HCT116 (cell line): ENCODE measurements around the gene MLKL. TPM values are rescaled to one million over a fixed set of nuclear protein-coding genes. Genes with fewer than 3 reads are reported as not detected.

Experiments
- ATAC-seq: fragments of 200-7000 bp; cut with Tn5 transposase; 2 replicates; pipeline ENCODE4 v1.9.1; 2020; ENCODE audit warnings: mild to moderate bottlenecking, moderate library complexity
- BruUV-seq: library from RNA; stranded (reverse); fragments of 400-500 nt; replicated peaks from 2 replicates; lab custom pipeline; 2021; lab: Mats Ljungman, UMichigan
- CTCF ChIA-PET: fragments of 300-600 bp; sonication (Branson Sonifier 250); formaldehyde crosslinking; loops from one replicate; lab custom pipeline; 2021; ENCODE audit warnings: antibody characterized with exemption; lab: Charles Lee
- POLR2A ChIA-PET: fragments of 300-600, 350-600 bp; sonication (Branson Sonifier 250); formaldehyde crosslinking; loops from one replicate; lab custom pipeline; 2021; ENCODE audit warnings: antibody characterized with exemption; lab: Charles Lee
- RAD21 ChIA-PET, 2 experiments: fragments of 300-600 bp; sonication (Branson Sonifier 250); formaldehyde crosslinking; loops; one replicate each; lab custom pipeline; 2023; ENCODE audit warnings: low total read pairs in 2 of 2; ENCODE audit not compliant: uncharacterized antibody in 2 of 2, unreplicated experiment in 2 of 2, low non-redundant PET in 1 of 2; lab: Charles Lee
- DNase-seq: peaks from one replicate; pipeline ENCODE4 v3.0.0-alpha.2; 2010; ENCODE audit warnings: low read depth, low spot score
- H2AFZ ChIP-seq: fragments of 200-600 bp; shearing (Covaris generic), sonication (generic); 2 replicates; pipeline ENCODE4 v1.6.1; 2017; ENCODE audit warnings: low read depth, mixed run types, mixed read lengths, antibody characterized with exemption, low read length; ENCODE audit not compliant: poor library complexity, severe bottlenecking
- H3K27ac ChIP-seq: 2 replicates; pipeline ENCODE4 v1.5.1; 2012; ENCODE audit warnings: low read depth, low read length
- H3K27me3 ChIP-seq: fragments of 200-600 bp; sonication (generic); 2 replicates; pipeline ENCODE4 v1.6.1; 2016; ENCODE audit warnings: mixed run types, low read length, mixed read lengths; ENCODE audit not compliant: insufficient read depth
- H3K36me3 ChIP-seq, 2 experiments: fragments of 200-500 bp in 1 of 2; fragments of 200-600 bp in 1 of 2; sonication (Bioruptor generic) in 1 of 2; sonication (generic) in 1 of 2; 2 replicates each; pipeline versions ENCODE4 v1.5.1 to v1.6.1; 2014 to 2016; ENCODE audit warnings: low read length in 2 of 2, inconsistent platforms in 1 of 2, mixed read lengths in 1 of 2, mixed run types in 1 of 2; ENCODE audit not compliant: insufficient read depth in 2 of 2, control insufficient read depth in 1 of 2
- H3K4me1 ChIP-seq, 2 experiments: fragments of 200-600 bp in 1 of 2; sonication (generic) in 1 of 2; 2 replicates each; pipeline versions ENCODE4 v1.5.1 to v1.6.1; 2012 to 2017; ENCODE audit warnings: low read length in 2 of 2, inconsistent platforms in 1 of 2, mild to moderate bottlenecking in 1 of 2, mixed read lengths in 1 of 2, mixed run types in 1 of 2, moderate library complexity in 1 of 2; ENCODE audit not compliant: insufficient read depth in 2 of 2, control insufficient read depth in 1 of 2
- H3K4me2 ChIP-seq: fragments of 200-600 bp; sonication (generic); 2 replicates; pipeline ENCODE4 v1.6.1; 2017; ENCODE audit warnings: mixed run types, low read length, mixed read lengths
- H3K4me3 ChIP-seq, 2 experiments: fragments of 200-600 bp in 1 of 2; sonication (generic) in 1 of 2; replicated peaks in 1 of 2; 2 replicates each; pipeline ENCODE4 v1.5.1; 2011 to 2016; ENCODE audit warnings: low read length in 2 of 2, control low read depth in 1 of 2, low read depth in 1 of 2, mild to moderate bottlenecking in 1 of 2, mixed read lengths in 1 of 2, mixed run types in 1 of 2
- H3K79me2 ChIP-seq: fragments of 200-600 bp; sonication (generic); 2 replicates; pipeline ENCODE4 v1.6.1; 2017; ENCODE audit warnings: mild to moderate bottlenecking, mixed run types, low read length, moderate library complexity, mixed read lengths; ENCODE audit not compliant: insufficient read depth
- H3K9ac ChIP-seq: fragments of 200-600 bp; sonication (generic); 2 replicates; pipeline ENCODE4 v1.6.1; 2016; ENCODE audit warnings: low read length, mixed read lengths
- H3K9me2 ChIP-seq: fragments of 200-600 bp; sonication (generic), shearing (Covaris generic); 2 replicates; pipeline ENCODE4 v1.6.1; 2017; ENCODE audit warnings: mixed run types, mild to moderate bottlenecking, moderate library complexity; ENCODE audit not compliant: insufficient read depth
- H3K9me3 ChIP-seq, 2 experiments: fragments of 200-500 bp in 1 of 2; fragments of 200-600 bp in 1 of 2; sonication (Bioruptor generic) in 1 of 2; sonication (generic) in 1 of 2; 2 replicates each; pipeline ENCODE4 v1.6.1; 2014 to 2017; ENCODE audit warnings: low read length in 2 of 2, mixed read lengths in 2 of 2, inconsistent platforms in 1 of 2, low read depth in 1 of 2, mild to moderate bottlenecking in 1 of 2, mixed run types in 1 of 2, moderate library complexity in 1 of 2; ENCODE audit not compliant: control insufficient read depth in 1 of 2, insufficient read depth in 1 of 2
- H4K20me1 ChIP-seq: fragments of 200-600 bp; sonication (generic), shearing (Covaris generic); 2 replicates; pipeline ENCODE4 v1.6.1; 2017; ENCODE audit warnings: mixed run types, mild to moderate bottlenecking, moderate library complexity; ENCODE audit not compliant: insufficient read depth
- ATF3 ChIP-seq: IDR thresholded peaks from 2 replicates; pipeline ENCODE4 v1.6.1; 2012
- CBX3 ChIP-seq: IDR thresholded peaks from 2 replicates; pipeline ENCODE4 v1.6.1; 2012; ENCODE audit warnings: low read depth
- CEBPB ChIP-seq: IDR thresholded peaks from 2 replicates; pipeline ENCODE4 v1.6.1; 2012; ENCODE audit warnings: low read depth
- EGR1 ChIP-seq: IDR thresholded peaks from 2 replicates; pipeline ENCODE4 v1.6.1; 2012; ENCODE audit warnings: low read depth
- ELF1 ChIP-seq: IDR thresholded peaks from 2 replicates; pipeline ENCODE4 v1.6.1; 2012; ENCODE audit warnings: low read depth, borderline replicate concordance
- EZH2 ChIP-seq: fragments of 200-600 bp; sonication (generic); IDR thresholded peaks from 2 replicates; pipeline ENCODE4 v1.6.1; 2017; ENCODE audit warnings: antibody characterized with exemption, mixed run types
- JUND ChIP-seq: IDR thresholded peaks from 2 replicates; pipeline ENCODE4 v1.6.1; 2012
- MAX ChIP-seq: IDR thresholded peaks from 2 replicates; pipeline ENCODE4 v1.6.1; 2012
- POLR2A ChIP-seq: IDR thresholded peaks from 2 replicates; pipeline ENCODE4 v1.7.0; 2011; ENCODE audit warnings: borderline replicate concordance; ENCODE audit not compliant: insufficient read depth, insufficient read length; ENCODE audit errors: extremely low read depth
- POLR2AphosphoS5 ChIP-seq: IDR thresholded peaks from 2 replicates; pipeline ENCODE4 v1.6.1; 2011; ENCODE audit warnings: mild to moderate bottlenecking, low read depth, low read length, moderate library complexity
- RAD21 ChIP-seq: IDR thresholded peaks from 2 replicates; pipeline ENCODE4 v1.6.1; 2012; ENCODE audit warnings: low read depth, mild to moderate bottlenecking
- REST ChIP-seq: IDR thresholded peaks from 2 replicates; pipeline ENCODE4 v1.6.1; 2012; ENCODE audit warnings: low read depth
- SIN3A ChIP-seq: IDR thresholded peaks from 2 replicates; pipeline ENCODE4 v1.6.1; 2012; ENCODE audit warnings: low read depth
- SRF ChIP-seq: IDR thresholded peaks from 2 replicates; pipeline ENCODE4 v1.6.1; 2012; ENCODE audit warnings: low read depth
- TCF7L2 ChIP-seq: IDR thresholded peaks from 2 replicates; pipeline ENCODE4 v1.7.0; 2011; ENCODE audit warnings: borderline replicate concordance, inconsistent platforms; ENCODE audit not compliant: insufficient read depth, insufficient read length; ENCODE audit errors: extremely low read depth
- YY1 ChIP-seq: IDR thresholded peaks from 2 replicates; pipeline ENCODE4 v1.6.1; 2011; ENCODE audit warnings: low read length, low read depth, moderate library complexity, mild to moderate bottlenecking; ENCODE audit not compliant: insufficient replicate concordance; ENCODE audit errors: extremely low read depth
- ZFX ChIP-seq: fragments of 450-650 bp; IDR thresholded peaks from 2 replicates; pipeline ENCODE4 v1.6.1; 2017
- ZNF274 ChIP-seq: fragments of 200-500 bp; sonication (Bioruptor generic); IDR thresholded peaks from 2 replicates; pipeline ENCODE4 v1.6.1; 2014; ENCODE audit warnings: mild to moderate bottlenecking, low read depth, low read length, inconsistent platforms
- intact Hi-C: fragments of 100-400 bp; cut with micrococcal nuclease; formaldehyde crosslinking; loops from 2 replicates; pipeline ENCODE4 v1.10.0; 2022
- total RNA-seq: library from RNA; stranded (reverse); gene quantifications from one replicate; pipeline ENCODE4 v1.2.1, GENCODE V29; 2021; ENCODE audit not compliant: unreplicated experiment

The MLKL gene
- total RNA-seq, 1 experiment from 2014 or later = 8.3 TPM

GRCh38 chr16:74691093-74691855 is 9.4 kb downstream of the MLKL start:
- Histone ChIP-seq H3K36me3 (peaks cover 0 to 13% of the 10 kb centered on the region in 2 experiments; a peak in 2 of 4 replicates), H2AFZ (no peak overlapping the region), H3K27me3 (no peaks in the 10 kb centered on the region), H3K4me3 (no peak overlapping the region), H3K9me3 (no peaks in the 10 kb centered on the region), H3K4me2 (no peak overlapping the region), H4K20me1 (no peaks in the 10 kb centered on the region), H3K9me2 (no peaks in the 10 kb centered on the region), H3K27ac (no peak overlapping the region), H3K9ac (no peak overlapping the region), H3K4me1 (peaks cover 2 to 7% of the 10 kb centered on the region in 2 experiments; a peak in 2 of 4 replicates), H3K79me2 (no peaks in the 10 kb centered on the region; the same call in 1 of the 2 replicates)
- intact Hi-C loops = no loop called here
- TF ChIP-seq ELF1 = no peak
- DNase-seq (no peak), ATAC-seq (no peak)
- BruUV-seq = no TSS peak
- POLR2A ChIA-PET = no interaction called here
- RAD21 ChIA-PET = interaction anchor here in 1 of 2 experiments (0.6 kb wide), 1 partner anchor 32 kb away, joined by 4 read pairs; no protein-coding TSS in a partner anchor
- CTCF ChIA-PET = no interaction called here

GRCh38 chr16:74682556-74682955 is 18.1 kb downstream of the MLKL start:
- Histone ChIP-seq H3K27me3 (no peaks in the 10 kb centered on the region), H3K9ac (no peak overlapping the region), H3K4me2 (no peak overlapping the region), H3K4me1 (peaks cover 2 to 3% of the 10 kb centered on the region in 2 experiments; a peak in 2 of 4 replicates), H4K20me1 (no peaks in the 10 kb centered on the region), H3K9me3 (no peaks in the 10 kb centered on the region), H3K36me3 (no peaks in the 10 kb centered on the region), H3K9me2 (no peaks in the 10 kb centered on the region), H2AFZ (no peak overlapping the region), H3K27ac (no peak overlapping the region), H3K4me3 (no peak overlapping the region), H3K79me2 (no peaks in the 10 kb centered on the region)
- CTCF ChIA-PET = no interaction called here
- no TSS peak for BruUV-seq
- DNase-seq = no peak
- RAD21 ChIA-PET = no interaction called here
- ATAC-seq = no peak
- POLR2A ChIA-PET = no interaction called here
- intact Hi-C loops = no loop called here
- no peak for TF ChIP-seq ZNF274
- TF ChIP-seq YY1 = no peak
- no peak for TF ChIP-seq ATF3
- TF ChIP-seq JUND = no peak
- TF ChIP-seq POLR2A = no peak
- TF ChIP-seq REST = no peak
- no peak for TF ChIP-seq EGR1
- no peak for TF ChIP-seq RAD21
- TF ChIP-seq SIN3A = no peak
- TF ChIP-seq ZFX = no peak
- no peak for TF ChIP-seq EZH2
- TF ChIP-seq SRF = no peak
- no peak for TF ChIP-seq POLR2AphosphoS5
- no peak for TF ChIP-seq TCF7L2
- TF ChIP-seq MAX = no peak
- no peak for TF ChIP-seq CEBPB
- no peak for TF ChIP-seq CBX3
